ENCODE measurements around the gene ABCG4. TPM values are rescaled to one million over a fixed set of nuclear protein-coding genes. Genes with fewer than 3 reads are reported as not detected.
A peak's percentile ranks its signal among the peaks of the same experiment; 100 is the strongest.
"Not testable (repeated sequence)": the region's sequence is repeated elsewhere in the genome, so short reads cannot be mapped to it uniquely, and the experiment has no call there.

The ABCG4 gene
- total and polyA plus RNA-seq, 2 experiments from 2014 or later = 0.58 to 1.0 TPM

- no peaks in the 10 kb centered on the region for H3K4me1 ChIP-seq (ENCODE audit: insufficient read depth)
- Mint-ChIP-seq H3K36me3 (ENCODE audit: low read depth) (no peaks in the 10 kb centered on the region), H3K4me3 (no peak overlapping the region), H3K27ac (no peak overlapping the region), H3K9me3 (no peaks in the 10 kb centered on the region), H3K4me1 (no peaks in the 10 kb centered on the region), H3K27me3 (ENCODE audit: insufficient read depth, low read depth, poor library complexity) (peaks cover 6% of the 10 kb centered on the region)
- no peaks in the 10 kb centered on the region for H3K27me3 ChIP-seq (ENCODE audit: insufficient read depth)
- no peak overlapping the region for H3K4me2 ChIP-seq
- DNase-seq (ENCODE audit: low spot score) (no peak), ATAC-seq (no peak)
- no peak overlapping the region for H3K4me3 ChIP-seq
- H3F3A ChIP-seq (replicated peaks; ENCODE audit: low read depth) = no peaks in the 10 kb centered on the region
- no peaks in the 10 kb centered on the region for H3K79me2 ChIP-seq (replicated peaks; ENCODE audit: insufficient read depth)
- no peak overlapping the region for H3K27ac ChIP-seq (ENCODE audit: low read depth)
- no peaks in the 10 kb centered on the region for H3K36me3 ChIP-seq (ENCODE audit: insufficient read depth)
- no peaks in the 10 kb centered on the region for H3K9me2 ChIP-seq (ENCODE audit: insufficient read depth)
- no peaks in the 10 kb centered on the region for H4K20me1 ChIP-seq (replicated peaks; ENCODE audit: insufficient read depth)
- H2AFZ ChIP-seq = no peak overlapping the region
- TF ChIP-seq ZNF114 (CRISPR knock-in tag; IDR thresholded peaks at IDR 0.05) (no peak), NANOG (IDR thresholded peaks at IDR 0.05; ENCODE audit: borderline replicate concordance) (no peak)
These were observed 40.0 kb downstream of the ABCG4 start for GRCh38 chr11:119188887-119189286.

GRCh38 chr11:119189393-119189792 lies 40.5 kb downstream of the ABCG4 start:
- H3K27me3 Mint-ChIP-seq (ENCODE audit: insufficient read depth, low read depth, poor library complexity) = peaks cover 6% of the 10 kb centered on the region
- Histone ChIP-seq H3K4me1 (ENCODE audit: insufficient read depth) (no peaks in the 10 kb centered on the region), H3K36me3 (ENCODE audit: insufficient read depth) (no peaks in the 10 kb centered on the region), H3F3A (replicated peaks; ENCODE audit: low read depth) (no peaks in the 10 kb centered on the region), H3K9me2 (ENCODE audit: insufficient read depth) (no peaks in the 10 kb centered on the region), H4K20me1 (replicated peaks; ENCODE audit: insufficient read depth) (no peaks in the 10 kb centered on the region), H3K27ac (ENCODE audit: low read depth) (no peak overlapping the region), H2AFZ (no peak overlapping the region), H3K27me3 (ENCODE audit: insufficient read depth) (no peaks in the 10 kb centered on the region), H3K4me2 (no peak overlapping the region), H3K4me3 (no peak overlapping the region), H3K79me2 (replicated peaks; ENCODE audit: insufficient read depth) (no peaks in the 10 kb centered on the region)
- no peak overlapping the region for H3K27ac Mint-ChIP-seq
- peak; percentile 52 for ATAC-seq
- no peak overlapping the region for H3K4me3 Mint-ChIP-seq
- no peaks in the 10 kb centered on the region for H3K4me1 Mint-ChIP-seq
- DNase-seq (ENCODE audit: low spot score) = peak; percentile 26
- no peaks in the 10 kb centered on the region for H3K36me3 Mint-ChIP-seq (ENCODE audit: low read depth)
- TF ChIP-seq CTCF (conservative IDR thresholded peaks at IDR 0.05; ENCODE audit: low read depth in 2 of 2) (peak in 1 of 2 experiments; percentile 23; a peak in 2 of 4 replicates), ETS1 (IDR thresholded peaks at IDR 0.05) (no peak)
- no peaks in the 10 kb centered on the region for H3K9me3 Mint-ChIP-seq

- Mint-ChIP-seq H3K9me3 (no peaks in the 10 kb centered on the region), H3K27me3 (ENCODE audit: insufficient read depth, low read depth, poor library complexity) (peaks cover 6% of the 10 kb centered on the region), H3K36me3 (ENCODE audit: low read depth) (no peaks in the 10 kb centered on the region), H3K4me1 (peaks cover 7% of the 10 kb centered on the region), H3K4me3 (no peak overlapping the region), H3K27ac (no peak overlapping the region)
- Histone ChIP-seq H3K27ac (ENCODE audit: low read depth) (no peak overlapping the region), H3K4me3 (no peak overlapping the region), H3K27me3 (ENCODE audit: insufficient read depth) (no peaks in the 10 kb centered on the region), H3K4me1 (ENCODE audit: insufficient read depth) (0 out of 2 replicates have a peak, but pooled peaks cover 3% of the 10 kb centered on the region), H3K4me2 (no peak overlapping the region), H2AFZ (no peak overlapping the region), H3K79me2 (replicated peaks; ENCODE audit: insufficient read depth) (no peaks in the 10 kb centered on the region), H4K20me1 (replicated peaks; ENCODE audit: insufficient read depth) (no peaks in the 10 kb centered on the region), H3K9me2 (ENCODE audit: insufficient read depth) (no peaks in the 10 kb centered on the region), H3F3A (replicated peaks; ENCODE audit: low read depth) (no peaks in the 10 kb centered on the region), H3K36me3 (ENCODE audit: insufficient read depth) (no peaks in the 10 kb centered on the region)
- TF ChIP-seq EZH2 (IDR thresholded peaks at IDR 0.05; ENCODE audit: low read depth, unreplicated experiment) (no peak), CREB1 (CRISPR knock-in tag; IDR thresholded peaks at IDR 0.05; ENCODE audit: low read depth) (no peak), POLR2AphosphoS5 (IDR thresholded peaks at IDR 0.05; ENCODE audit: low read depth) (no peak), CTCF (conservative IDR thresholded peaks at IDR 0.05; ENCODE audit: low read depth in 2 of 2) (no peak), NANOG (IDR thresholded peaks at IDR 0.05; ENCODE audit: borderline replicate concordance) (no peak)
- ATAC-seq = no peak
- DNase-seq (ENCODE audit: low spot score) = no peak
These were observed 41.7 kb downstream of the ABCG4 start for GRCh38 chr11:119190531-119190930.

GRCh38 chr11:119191265-119191664 lies 42.4 kb downstream of the ABCG4 start:
- H3F3A ChIP-seq (replicated peaks; ENCODE audit: low read depth); H3K27ac ChIP-seq (ENCODE audit: low read depth); H3K9me3 Mint-ChIP-seq; H3K36me3 ChIP-seq (ENCODE audit: insufficient read depth); H3K4me1 ChIP-seq (ENCODE audit: insufficient read depth); H3K4me3 ChIP-seq; ATAC-seq; DNase-seq (ENCODE audit: low spot score); H3K36me3 Mint-ChIP-seq (ENCODE audit: low read depth); H3K4me3 Mint-ChIP-seq; H3K79me2 ChIP-seq (replicated peaks; ENCODE audit: insufficient read depth); H3K9me2 ChIP-seq (ENCODE audit: insufficient read depth); H3K27me3 Mint-ChIP-seq (ENCODE audit: insufficient read depth, low read depth, poor library complexity); H2AFZ ChIP-seq; H4K20me1 ChIP-seq (replicated peaks; ENCODE audit: insufficient read depth); H3K27me3 ChIP-seq (ENCODE audit: insufficient read depth); H3K4me2 ChIP-seq; H3K27ac Mint-ChIP-seq: not testable (repeated sequence)
- peaks cover 13% of the 10 kb centered on the region for H3K4me1 Mint-ChIP-seq

All from GM23338 (cell line).